HepG2 (cell line): ENCODE data around the gene SRCAP. TPM values are rescaled to one million over a fixed set of nuclear protein-coding genes. Genes with fewer than 3 reads are reported as not detected.

ENCODE experiments used
- AKNA ChIP-seq: sonication (generic); formaldehyde crosslinking; IDR thresholded peaks from 2 replicates; pipeline ENCODE4 v1.4.0; 2020; ENCODE audit warnings: missing genetic modification reagents, borderline replicate concordance
- ATRX ChIP-seq: sonication (generic); formaldehyde crosslinking; IDR thresholded peaks from 2 replicates; pipeline ENCODE4 v1.4.0; 2020; ENCODE audit warnings: missing genetic modification reagents, borderline replicate concordance
- FOXJ3 ChIP-seq: sonication (generic); formaldehyde crosslinking; IDR thresholded peaks from 2 replicates; pipeline ENCODE4 v1.4.0; 2020; ENCODE audit warnings: missing genetic modification reagents, mild to moderate bottlenecking, borderline replicate concordance
- GABPB1 ChIP-seq: IDR thresholded peaks from 2 replicates; pipeline ENCODE4 v1.6.1; 2016; ENCODE audit warnings: mild to moderate bottlenecking, missing genetic modification reagents, moderate library complexity, missing compliant biosample characterization
- GATAD2A ChIP-seq: IDR thresholded peaks from 2 replicates; pipeline ENCODE4 v1.6.1; 2016
- GTF3A ChIP-seq: sonication (generic); formaldehyde crosslinking; conservative IDR thresholded peaks from 2 replicates; pipeline ENCODE4 v1.4.0; 2020; ENCODE audit warnings: mild to moderate bottlenecking, missing genetic modification reagents
- GZF1 ChIP-seq: sonication (generic); formaldehyde crosslinking; IDR thresholded peaks from 2 replicates; pipeline ENCODE4 v1.5.1; 2020; ENCODE audit warnings: mild to moderate bottlenecking, missing genetic modification reagents
- HIC2 ChIP-seq: sonication (generic); formaldehyde crosslinking; IDR thresholded peaks from 2 replicates; pipeline ENCODE4 v1.9.0; 2022; ENCODE audit warnings: low read depth, missing genetic modification reagents
- HOXA9 ChIP-seq: sonication (generic); formaldehyde crosslinking; IDR thresholded peaks from 2 replicates; pipeline ENCODE4 v1.8.1; 2022; ENCODE audit warnings: missing genetic modification reagents, mild to moderate bottlenecking, moderate library complexity, borderline replicate concordance
- KLF12 ChIP-seq: sonication (generic); formaldehyde crosslinking; IDR thresholded peaks from 2 replicates; pipeline ENCODE4 v1.4.0; 2020; ENCODE audit warnings: missing genetic modification reagents, borderline replicate concordance
- NFYC ChIP-seq: IDR thresholded peaks from 2 replicates; pipeline ENCODE4 v1.6.1; 2016; ENCODE audit warnings: missing genetic modification reagents, missing compliant biosample characterization
- PHB2 ChIP-seq: fragments of 450-650 bp; IDR thresholded peaks from 2 replicates; pipeline ENCODE4 v1.6.1; 2018; ENCODE audit not compliant: partially characterized antibody
- PHF20 ChIP-seq: sonication (generic); formaldehyde crosslinking; IDR thresholded peaks from 2 replicates; pipeline ENCODE4 v1.5.0; 2020; ENCODE audit warnings: mild to moderate bottlenecking, missing genetic modification reagents
- SOX6 ChIP-seq, 2 experiments: fragments of 450-650 bp in 1 of 2; sonication (generic) in 1 of 2; formaldehyde crosslinking in 1 of 2; IDR thresholded peaks; 2 replicates each; pipeline versions ENCODE4 v1.4.0 to v1.6.1; 2017 to 2020; ENCODE audit warnings: antibody characterized with exemption in 1 of 2, mild to moderate bottlenecking in 1 of 2, missing genetic modification reagents in 1 of 2
- ZBTB7A ChIP-seq: sonication (generic); formaldehyde crosslinking; IDR thresholded peaks from 2 replicates; pipeline ENCODE4 v1.8.0; 2022; ENCODE audit warnings: mild to moderate bottlenecking, missing genetic modification reagents
- ZNF205 ChIP-seq: IDR thresholded peaks from 2 replicates; pipeline ENCODE4 v1.6.1; 2018; ENCODE audit warnings: missing biosample characterization, missing genetic modification reagents
- ZNF230 ChIP-seq: sonication (generic); formaldehyde crosslinking; IDR thresholded peaks from 2 replicates; pipeline ENCODE4 v1.4.0; 2020; ENCODE audit warnings: mild to moderate bottlenecking, missing genetic modification reagents
- ZNF296 ChIP-seq: sonication (generic); formaldehyde crosslinking; conservative IDR thresholded peaks from 2 replicates; pipeline ENCODE4 v1.5.0; 2020; ENCODE audit warnings: mild to moderate bottlenecking, missing genetic modification reagents
- ZNF589 ChIP-seq: sonication (generic); formaldehyde crosslinking; conservative IDR thresholded peaks from 2 replicates; pipeline ENCODE4 v1.8.0; 2022; ENCODE audit warnings: mild to moderate bottlenecking, moderate library complexity, missing genetic modification reagents
- ZNF703 ChIP-seq: sonication (generic); formaldehyde crosslinking; IDR thresholded peaks from 2 replicates; pipeline ENCODE4 v1.5.1; 2020; ENCODE audit warnings: missing genetic modification reagents, mild to moderate bottlenecking, moderate library complexity, borderline replicate concordance
- ZNF724P ChIP-seq: sonication (generic); formaldehyde crosslinking; IDR thresholded peaks from 2 replicates; pipeline ENCODE4 v1.8.0; 2022; ENCODE audit warnings: missing genetic modification reagents, borderline replicate concordance
- ZSCAN20 ChIP-seq: sonication (generic); formaldehyde crosslinking; IDR thresholded peaks from 2 replicates; pipeline ENCODE4 v1.4.0; 2020; ENCODE audit warnings: missing genetic modification reagents, mild to moderate bottlenecking, borderline replicate concordance
- polyA plus RNA-seq, 8 experiments: library from polyadenylated mRNA; depleted of rRNA in 3 of 8; stranded (reverse) in 7 of 8; unstranded in 1 of 8; fragments of >200 nt; fragmentation: Illumina TruSeq in 4 of 8; extraction: Trizol in 4 of 8; gene quantifications; 2 replicates each; pipeline versions ENCODE4 v1.2.1 to v1.2.3, GENCODE V29; 2011 to 2016; ENCODE audit warnings: low read depth in 4 of 8, missing spikeins in 1 of 8, mixed read lengths in 1 of 8; ENCODE audit not compliant: insufficient read depth in 1 of 8
- total RNA-seq, 5 experiments: library from RNA; depleted of rRNA; stranded (reverse); fragments of >200 nt; fragmentation: Illumina TruSeq; extraction: Trizol; gene quantifications; 2 replicates each; pipeline ENCODE4 v1.2.3, GENCODE V29; 2016; ENCODE audit warnings: low read depth in 1 of 5
- TF ChIP-seq, protein P1 (sequence below): sonication (generic); formaldehyde crosslinking; IDR thresholded peaks from 2 replicates; pipeline ENCODE4 v1.4.0; 2020; ENCODE audit warnings: missing genetic modification reagents, low read depth, mild to moderate bottlenecking, borderline replicate concordance

SRCAP gene
- total and polyA plus RNA-seq, 2 of the 13 experiments (the other 11 are each of a cell fraction or from before 2014, with no cell fraction given): 4.9 to 9.0 TPM

GRCh38 chr16:30786936-30787612, 88.1 kb downstream of the SRCAP start, which contains the start of gene ZNF629 (continued):
- TF ChIP-seq HIC2 (CRISPR knock-in tag): no peak
- TF ChIP-seq SOX6 (IDR thresholded peaks at IDR 0.05): no peak
- TF ChIP-seq SOX6 (CRISPR knock-in tag; IDR thresholded peaks at IDR 0.05): peak; percentile 55
- no peak for TF ChIP-seq AKNA
- peak; percentile 61; the same call in 1 of the 2 replicates for TF ChIP-seq KLF12 (CRISPR knock-in tag)
- peak; percentile 94; the same call in 1 of the 2 replicates for TF ChIP-seq ZNF703 (CRISPR knock-in tag)
- TF ChIP-seq ZNF230 (CRISPR knock-in tag): no peak; the same call in 1 of the 2 replicates
- peak; percentile 46 for TF ChIP-seq FOXJ3
- no peak for TF ChIP-seq PHB2
- peak; percentile 98 for TF ChIP-seq GABPB1 (CRISPR knock-in tag)
- TF ChIP-seq HOXA9 (CRISPR knock-in tag): peak; percentile 88; the same call in 1 of the 2 replicates
- TF ChIP-seq ZNF296 (CRISPR knock-in tag): peak; percentile 91
- TF ChIP-seq ATRX (CRISPR knock-in tag): no peak
- peak; percentile 89; the same call in 1 of the 2 replicates for TF ChIP-seq ZNF589 (CRISPR knock-in tag)
- no peak for TF ChIP-seq GTF3A (CRISPR knock-in tag)
- 0 out of 2 replicates have a peak, but pooled peaks have one; percentile 71 for TF ChIP-seq ZNF724P (CRISPR knock-in tag)
- TF ChIP-seq ZBTB7A: peak; percentile 77
- TF ChIP-seq ZSCAN20 (CRISPR knock-in tag): no peak
- peak; percentile 84 for TF ChIP-seq GATAD2A (CRISPR knock-in tag)
- no peak for TF ChIP-seq NFYC (CRISPR knock-in tag)
- TF ChIP-seq ZNF205 (CRISPR knock-in tag): peak; percentile 43; the same call in 1 of the 2 replicates
- TF ChIP-seq GZF1 (CRISPR knock-in tag): 0 out of 2 replicates have a peak, but pooled peaks have one; percentile 69
- peak; percentile 89 for TF ChIP-seq PHF20 (CRISPR knock-in tag)
- TF ChIP-seq, protein P1, sequence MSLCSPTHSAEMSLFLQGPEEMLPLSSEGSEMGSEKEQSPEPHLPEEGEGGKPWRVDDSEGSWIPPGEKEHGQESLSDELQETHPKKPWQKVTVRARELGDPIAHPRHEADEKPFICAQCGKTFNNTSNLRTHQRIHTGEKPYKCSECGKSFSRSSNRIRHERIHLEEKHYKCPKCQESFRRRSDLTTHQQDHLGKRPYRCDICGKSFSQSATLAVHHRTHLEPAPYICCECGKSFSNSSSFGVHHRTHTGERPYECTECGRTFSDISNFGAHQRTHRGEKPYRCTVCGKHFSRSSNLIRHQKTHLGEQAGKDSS: peak; percentile 82
